Erythroblast (primary cell): ENCODE measurements around the gene HNF1B.
A peak's percentile ranks its signal among the peaks of the same experiment; 100 is the strongest.

ENCODE experiments used
- DNase-seq, 2 experiments: peaks; one replicate each; lab custom pipeline; 2025; lab: John Stamatoyannopoulos, UW
- GATA1 ChIP-seq: IDR thresholded peaks from 2 replicates; pipeline ENCODE4 v1.6.1; 2011; ENCODE audit warnings: low read depth, mild to moderate bottlenecking, control low read depth, low read length, moderate library complexity
- POLR2A ChIP-seq: IDR thresholded peaks from 2 replicates; pipeline ENCODE4 v1.6.1; 2011; ENCODE audit warnings: mild to moderate bottlenecking, low read length

The HNF1B gene

GRCh38 chr17:37747222-37747621, 2.4 kb upstream of the HNF1B start:
- TF ChIP-seq GATA1: no peak
- TF ChIP-seq POLR2A: no peak
- DNase-seq: no peak

DNA sequence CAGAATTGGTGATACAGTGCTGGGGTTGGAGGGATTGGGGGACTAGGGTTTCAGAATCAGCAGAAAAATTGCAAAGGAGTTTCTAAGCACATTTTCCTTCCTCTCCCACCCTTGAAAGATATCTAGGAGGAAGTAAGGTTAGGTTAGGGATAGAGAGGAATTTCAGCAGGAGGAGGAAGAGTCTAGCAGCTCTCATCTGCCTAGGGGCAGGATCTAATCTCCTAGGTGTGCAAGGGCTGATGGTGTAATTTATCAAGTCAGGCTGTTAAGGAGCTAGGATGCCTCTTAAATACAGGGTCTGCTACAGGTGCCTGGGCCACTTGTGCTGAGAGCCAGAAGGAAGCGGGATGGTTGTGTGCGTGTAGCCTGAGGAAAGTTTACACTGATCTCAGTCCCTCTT, 1.8 kb upstream of the HNF1B start:
- TF ChIP-seq GATA1: no peak
- TF ChIP-seq POLR2A: no peak
- no peak for DNase-seq

DNA sequence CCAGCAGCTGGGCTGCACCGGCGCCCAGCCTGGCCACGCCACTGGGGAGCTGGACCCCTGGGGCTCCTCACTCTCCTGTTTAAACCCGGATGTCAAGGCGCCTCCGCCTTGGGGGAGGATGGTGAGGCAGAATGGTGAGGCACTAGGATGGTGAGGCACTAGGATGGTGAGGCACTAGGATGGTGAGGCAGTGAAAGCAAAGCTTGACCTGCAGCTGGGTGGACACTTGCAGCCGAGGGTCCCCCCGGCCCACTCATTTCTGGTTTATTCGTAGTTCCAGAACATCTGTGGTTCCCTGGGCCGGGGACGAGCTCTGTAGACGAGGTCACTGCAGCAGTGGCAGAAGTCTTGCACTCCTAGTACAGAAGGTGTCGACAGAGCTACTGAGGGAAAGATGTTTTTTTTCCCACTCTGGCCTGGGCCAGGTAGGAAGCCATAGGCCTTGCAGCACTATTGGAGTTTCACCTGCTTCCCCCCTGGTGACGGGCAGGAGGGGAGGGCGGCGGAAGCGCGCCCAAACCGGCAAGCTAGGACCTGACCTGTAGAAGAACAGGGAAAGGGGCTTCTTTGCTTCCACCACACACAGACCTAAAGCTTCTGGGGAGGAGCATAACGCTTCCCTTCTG, 1.1 kb upstream of the HNF1B start:
- DNase-seq: no peak
- TF ChIP-seq POLR2A: no peak
- no peak for TF ChIP-seq GATA1

GRCh38 chr17:37744633-37744927, 279 bp downstream of the HNF1B start:
- no peak for DNase-seq
- TF ChIP-seq POLR2A (no peak), GATA1 (no peak)

DNA sequence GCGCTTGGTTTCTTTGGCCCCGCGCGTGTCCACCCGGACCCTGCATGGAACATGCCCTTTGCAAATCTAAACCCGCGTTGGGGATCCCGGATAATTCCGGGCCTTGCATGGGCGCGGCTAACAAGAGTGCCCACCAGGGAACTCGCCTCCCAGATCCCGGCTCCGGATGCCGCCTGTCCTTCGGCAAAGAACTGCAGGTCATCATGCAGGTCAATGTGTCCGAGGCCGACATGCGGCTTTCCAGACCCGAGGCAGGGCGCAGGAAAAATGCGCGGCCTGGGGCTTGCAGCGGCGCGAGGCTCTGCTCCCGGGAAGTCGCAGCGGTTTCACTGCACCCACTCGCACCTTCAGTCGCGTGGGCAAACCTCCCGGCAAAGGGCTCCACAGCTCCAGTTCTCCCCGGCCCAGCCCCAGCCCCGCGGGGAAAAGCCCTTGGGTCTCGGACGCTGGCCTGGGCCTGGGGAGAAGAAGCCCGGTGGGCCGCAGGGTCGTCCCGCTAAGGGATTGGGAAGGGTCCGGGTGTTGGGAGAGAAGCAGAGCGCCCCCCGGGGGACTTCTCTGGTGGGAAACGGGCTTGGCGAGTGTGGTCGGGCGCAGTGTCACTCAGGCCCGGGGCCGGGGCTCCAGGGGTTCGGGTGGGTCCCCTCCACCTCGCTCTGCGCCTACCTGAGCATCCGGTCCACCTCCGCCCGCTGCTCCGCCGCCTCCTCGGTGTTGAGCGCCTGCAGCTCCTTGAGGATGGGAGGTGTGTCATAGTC, 805 bp downstream of the HNF1B start:
- DNase-seq: peak; percentile 40 to 42

DNA sequence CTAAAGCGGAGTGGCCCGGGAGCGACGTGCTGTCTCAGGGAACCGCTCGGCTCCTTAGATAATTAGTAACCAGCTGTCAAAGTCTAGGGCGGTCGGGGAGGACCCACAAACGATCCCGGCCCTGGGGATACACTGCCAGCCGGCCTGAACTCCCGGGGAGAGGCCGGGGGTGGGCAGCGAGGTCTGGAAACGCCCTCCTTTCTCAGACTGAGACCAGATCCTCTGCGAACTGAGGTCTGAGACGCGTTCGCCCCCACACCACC, 1.3 kb downstream of the HNF1B start:
- DNase-seq: no peak
- TF ChIP-seq POLR2A: no peak
- TF ChIP-seq GATA1: no peak

More for the DNA sequence above, 805 bp downstream of the HNF1B start:
- no peak for TF ChIP-seq POLR2A
- TF ChIP-seq GATA1: no peak

GRCh38 chr17:37742762-37743611, 1.9 kb downstream of the HNF1B start:
- TF ChIP-seq POLR2A: no peak
- TF ChIP-seq GATA1: no peak
- peak; percentile 45 to 52 for DNase-seq

DNA sequence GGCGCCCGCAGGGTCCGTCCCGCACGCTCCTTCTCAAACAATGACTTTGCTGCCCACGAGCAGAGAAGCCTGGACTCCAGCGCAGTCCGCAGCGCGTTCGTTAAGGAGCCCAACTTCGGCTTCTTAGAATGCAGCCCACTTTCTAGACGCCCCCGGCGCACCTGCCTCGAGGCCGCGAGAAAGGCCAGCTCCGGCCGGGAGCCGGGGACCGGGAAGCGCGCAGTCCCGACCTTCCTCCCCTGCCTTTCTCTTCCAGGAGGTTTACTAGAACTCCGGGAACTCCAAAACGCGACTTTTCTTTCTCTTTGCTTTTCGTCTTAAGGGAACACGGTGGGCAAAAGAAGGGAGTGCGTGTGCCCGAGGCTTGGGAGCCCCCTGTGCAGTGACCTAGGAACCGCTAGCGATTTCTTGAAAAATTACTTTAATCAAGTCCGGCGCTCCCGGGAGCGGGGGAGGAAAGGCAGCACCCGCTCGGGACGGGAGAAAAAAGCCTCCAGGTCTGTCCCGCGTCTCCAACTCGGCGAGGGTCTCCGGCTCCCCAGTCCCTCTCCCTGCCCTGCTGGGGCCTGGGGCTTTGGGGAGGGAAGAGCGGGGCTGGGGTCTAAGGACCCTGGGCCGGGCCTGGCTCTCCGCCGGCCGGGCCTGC, 2.6 kb downstream of the HNF1B start:
- TF ChIP-seq GATA1: no peak
- no peak for TF ChIP-seq POLR2A
- DNase-seq: peak; percentile 61 to 67

DNA sequence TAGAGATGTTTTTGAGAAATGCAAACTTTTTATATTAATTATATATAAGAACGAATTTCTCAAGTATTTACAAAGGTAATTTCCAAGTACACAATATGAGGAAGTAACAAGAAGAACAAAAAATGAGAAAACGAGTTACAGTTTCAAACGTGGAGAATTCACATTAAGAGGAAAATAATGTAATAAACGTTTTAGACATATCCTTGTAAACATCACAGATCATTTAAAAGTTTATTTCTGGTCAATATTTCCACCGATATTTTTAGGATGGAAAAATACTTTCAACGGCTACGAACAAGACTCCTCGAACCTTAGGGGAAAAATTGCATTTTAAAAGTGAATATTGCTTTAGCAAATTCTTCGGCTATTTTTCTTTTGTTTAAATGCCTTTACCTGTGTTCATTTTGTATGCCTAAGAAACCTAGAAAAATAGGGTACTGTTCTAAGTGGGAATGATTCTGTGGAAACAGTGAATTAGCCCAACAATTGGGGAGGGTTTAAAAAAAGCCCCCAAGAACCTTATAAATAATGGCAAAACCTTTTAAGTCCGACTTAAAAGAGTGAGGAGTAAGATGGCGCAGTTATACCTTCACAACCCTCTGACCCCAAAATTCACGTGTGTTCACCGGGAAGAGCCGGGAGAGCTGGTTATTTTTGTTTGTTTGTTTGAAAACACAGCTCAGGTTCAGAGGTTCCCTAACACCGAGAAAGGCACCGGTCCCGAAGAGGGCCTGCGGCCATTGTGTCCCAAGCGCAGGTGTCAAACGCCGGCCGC, 3.3 kb downstream of the HNF1B start:
- TF ChIP-seq POLR2A: no peak
- DNase-seq: peak; percentile 41 to 67

DNA sequence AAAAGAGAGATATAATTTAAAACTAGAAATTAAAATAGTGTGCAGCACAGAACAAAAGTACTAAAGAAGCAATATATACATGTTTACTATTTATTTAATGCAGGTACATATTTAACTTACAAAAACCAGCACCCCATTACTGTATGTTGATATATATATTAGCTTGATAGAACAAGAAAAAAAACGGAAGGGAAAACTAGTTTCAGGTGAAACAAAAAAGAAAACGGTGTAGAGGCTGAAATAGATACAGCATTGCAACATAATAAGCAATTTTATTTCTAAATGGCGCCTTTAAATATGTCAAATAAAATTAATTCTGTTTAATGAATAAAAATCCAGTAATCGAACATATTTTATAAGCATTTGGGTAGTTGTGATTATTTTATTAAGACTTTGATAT, 3.9 kb downstream of the HNF1B start:
- no peak for DNase-seq
- TF ChIP-seq GATA1 (no peak), POLR2A (no peak)

GRCh38 chr17:37737971-37738370, 6.9 kb downstream of the HNF1B start:
- no peak for DNase-seq

DNA sequence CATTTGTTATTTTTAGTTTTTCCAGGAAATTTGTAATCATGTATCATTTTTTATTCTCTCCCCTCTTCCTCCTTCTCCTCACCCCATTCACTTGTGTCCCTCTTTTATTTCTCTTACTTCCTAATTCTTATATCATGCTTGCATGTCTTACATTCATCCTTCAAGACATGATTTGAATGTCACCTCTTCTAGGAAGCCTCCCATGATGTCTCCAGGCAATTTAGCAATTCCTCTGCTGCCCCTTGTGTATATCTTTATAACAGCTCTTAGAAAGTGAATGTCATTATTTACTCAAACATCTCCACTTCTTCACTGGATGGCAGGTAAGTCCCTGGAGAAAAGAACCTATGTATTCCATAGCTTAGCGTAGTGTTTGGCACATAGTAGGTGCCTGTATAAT, 7.8 kb downstream of the HNF1B start:
- peak; percentile 50 to 63 for DNase-seq
- TF ChIP-seq POLR2A: no peak
- TF ChIP-seq GATA1: no peak

More at GRCh38 chr17:37737971-37738370, 6.9 kb downstream of the HNF1B start:
- TF ChIP-seq POLR2A (no peak), GATA1 (no peak)

- TF ChIP-seq GATA1 (no peak), POLR2A (no peak)
- no peak for DNase-seq
Measured at GRCh38 chr17:37736428-37736827, 8.4 kb downstream of the HNF1B start.
